Liver (tissue), 9 donors: Measurements from ENCODE around the gene SEZ6L2. TPM values are rescaled to one million over a fixed set of nuclear protein-coding genes. Genes with fewer than 3 reads are reported as not detected.

ENCODE experiments used
- DNase-seq: peaks from one replicate; pipeline ENCODE4 v3.0.0-alpha.2; 2017; ENCODE audit warnings: low spot score
- H3K27ac ChIP-seq, 2 donors: one replicate each; pipeline ENCODE4 v1.7.0; 2013; ENCODE audit warnings: inconsistent platforms in 2 of 2, low read length in 2 of 2, control low read depth in 1 of 2, low read depth in 1 of 2, mild to moderate bottlenecking in 1 of 2
- H3K27me3 ChIP-seq, 4 donors: one replicate each; pipeline versions ENCODE4 v1.6.1 to v1.7.0; 2013; ENCODE audit warnings: low read length in 3 of 4, inconsistent platforms in 1 of 4, mild to moderate bottlenecking in 1 of 4, moderate library complexity in 1 of 4; ENCODE audit not compliant: control insufficient read depth in 4 of 4, insufficient read depth in 4 of 4
- H3K36me3 ChIP-seq, 4 donors: one replicate each; pipeline versions ENCODE4 v1.6.1 to v1.7.0; 2013; ENCODE audit warnings: low read length in 3 of 4, mild to moderate bottlenecking in 3 of 4, low read depth in 1 of 4, moderate library complexity in 1 of 4; ENCODE audit not compliant: control insufficient read depth in 4 of 4, insufficient read depth in 3 of 4
- H3K4me1 ChIP-seq, 4 donors: one replicate each; pipeline versions ENCODE4 v1.6.1 to v1.7.0; 2013; ENCODE audit warnings: low read length in 3 of 4, mild to moderate bottlenecking in 3 of 4, moderate library complexity in 1 of 4; ENCODE audit not compliant: control insufficient read depth in 4 of 4, insufficient read depth in 4 of 4
- H3K4me3 ChIP-seq, 3 donors: one replicate each; pipeline versions ENCODE4 v1.6.1 to v1.7.0; 2013; ENCODE audit warnings: low read length in 3 of 3, control low read depth in 1 of 3, low read depth in 1 of 3, mild to moderate bottlenecking in 1 of 3
- H3K9ac ChIP-seq, 2 donors: one replicate each; pipeline ENCODE4 v1.7.0; 2013; ENCODE audit warnings: low read length in 2 of 2, mild to moderate bottlenecking in 2 of 2, moderate library complexity in 2 of 2, control low read depth in 1 of 2, low read depth in 1 of 2
- H3K9me3 ChIP-seq, 4 donors: one replicate each; pipeline versions ENCODE4 v1.6.1 to v1.7.0; 2013; ENCODE audit warnings: low read length in 3 of 4; ENCODE audit not compliant: control insufficient read depth in 4 of 4
- EGR1 ChIP-seq, 2 donors: IDR thresholded peaks; 2 replicates each; pipeline ENCODE4 v1.6.1; 2016 to 2018; ENCODE audit warnings: antibody characterized with exemption in 2 of 2, low read depth in 2 of 2
- FOXA1 ChIP-seq: IDR thresholded peaks from 2 replicates; pipeline ENCODE4 v1.6.1; 2016; ENCODE audit warnings: antibody characterized with exemption
- FOXA2 ChIP-seq: IDR thresholded peaks from 2 replicates; pipeline ENCODE4 v1.6.1; 2016; ENCODE audit warnings: antibody characterized with exemption
- GABPA ChIP-seq, 2 donors: IDR thresholded peaks in 1 of 2; conservative IDR thresholded peaks in 1 of 2; 2 replicates each; pipeline ENCODE4 v1.6.1; 2016; ENCODE audit warnings: antibody characterized with exemption in 2 of 2, mild to moderate bottlenecking in 1 of 2, moderate library complexity in 1 of 2
- HNF4A ChIP-seq, 2 donors: conservative IDR thresholded peaks; 2 replicates each; pipeline ENCODE4 v1.6.1; 2016; ENCODE audit warnings: antibody characterized with exemption in 2 of 2, mild to moderate bottlenecking in 2 of 2
- HNF4G ChIP-seq: IDR thresholded peaks from 2 replicates; pipeline ENCODE4 v1.6.1; 2016; ENCODE audit warnings: antibody characterized with exemption
- JUND ChIP-seq, 2 donors: IDR thresholded peaks; 2 replicates each; pipeline ENCODE4 v1.6.1; 2016; ENCODE audit warnings: antibody characterized with exemption in 2 of 2
- NR2F2 ChIP-seq: IDR thresholded peaks from 2 replicates; pipeline ENCODE4 v1.6.1; 2016; ENCODE audit warnings: antibody characterized with exemption
- RAD21 ChIP-seq, 2 donors: IDR thresholded peaks; 2 replicates each; pipeline ENCODE4 v1.6.1; 2016; ENCODE audit warnings: antibody characterized with exemption in 2 of 2, mild to moderate bottlenecking in 2 of 2
- RXRA ChIP-seq, 2 donors: IDR thresholded peaks; 2 replicates each; pipeline ENCODE4 v1.6.1; 2017 to 2018; ENCODE audit warnings: antibody characterized with exemption in 2 of 2, mild to moderate bottlenecking in 1 of 2
- SP1 ChIP-seq: IDR thresholded peaks from 2 replicates; pipeline ENCODE4 v1.6.1; 2018; ENCODE audit warnings: antibody characterized with exemption, mild to moderate bottlenecking
- TAF1 ChIP-seq: conservative IDR thresholded peaks from 2 replicates; pipeline ENCODE4 v1.6.1; 2016; ENCODE audit warnings: antibody characterized with exemption, mild to moderate bottlenecking
- YY1 ChIP-seq: IDR thresholded peaks from 2 replicates; pipeline ENCODE4 v1.6.1; 2016; ENCODE audit warnings: antibody characterized with exemption, mild to moderate bottlenecking
- WGBS: extraction: QIAGEN DNeasy Blood & Tissue Kit; methylation state at CpG from one replicate; pipeline ENCODE4 v1.1.7; 2013; 5-methylcytosine and 5-hydroxymethylcytosine counted together
- polyA plus RNA-seq, 2 donors: library from polyadenylated mRNA; stranded (reverse) in 1 of 2; unstranded in 1 of 2; fragments of 200-250 nt in 1 of 2; fragments of >200 nt in 1 of 2; fragmentation: Nextera tagmentation in 1 of 2; extraction: Ambion mirVana in 1 of 2; gene quantifications; one replicate each; pipeline versions ENCODE4 v1.2.1 to v1.2.3, GENCODE V29; 2013 to 2015
- total RNA-seq, 2 donors: library from RNA; depleted of rRNA; stranded (reverse); fragments of >200 nt; gene quantifications; one replicate each; pipeline ENCODE4 v1.2.3, GENCODE V29; 2014
- TF ChIP-seq, protein P1 (sequence below): IDR thresholded peaks from 2 replicates; pipeline ENCODE4 v1.6.1; 2016; ENCODE audit warnings: antibody characterized with exemption
- TF ChIP-seq, protein P2 (sequence below): IDR thresholded peaks from 2 replicates; pipeline ENCODE4 v1.6.1; 2016; ENCODE audit warnings: antibody characterized with exemption
- TF ChIP-seq, protein P3 (sequence below): IDR thresholded peaks from 2 replicates; pipeline ENCODE4 v1.6.1; 2016; ENCODE audit warnings: antibody characterized with exemption, mild to moderate bottlenecking
- donor health status: healthy.
- donor health status: healthy.
- donor health status: healthy.
- donor health status: healthy.
- donor health status: healthy.

Gene SEZ6L2
- total and polyA plus RNA-seq, 4 donors = 0.24 to 0.37 (median 0.30) TPM

DNA sequence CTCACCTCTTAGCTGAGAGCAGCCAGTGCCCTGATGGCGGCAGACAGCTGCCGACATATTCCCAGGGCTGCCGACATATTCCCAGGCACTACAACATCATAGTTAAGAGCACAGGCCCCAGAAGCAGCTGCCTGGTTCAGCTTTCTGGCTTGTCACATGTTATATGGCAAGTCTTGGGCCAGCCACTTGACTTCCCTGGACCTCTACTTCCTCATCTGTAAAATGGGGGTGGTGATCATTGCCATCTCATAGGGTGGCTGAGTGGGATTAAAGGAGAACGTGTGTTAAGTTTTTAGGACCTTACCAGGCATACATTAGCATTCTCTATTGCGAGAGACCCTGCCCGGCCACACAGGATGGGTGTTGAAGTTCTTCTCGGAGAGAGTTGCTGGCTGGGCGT, 55.4 kb downstream of the SEZ6L2 start:
- Histone ChIP-seq H3K36me3 (peaks cover 21 to 65% (median 29%) of the 10 kb centered on the region in 4 donors), H3K4me3 (no peak overlapping the region), H3K9ac (no peak overlapping the region), H3K27me3 (no peaks in the 10 kb centered on the region), H3K27ac (no peak overlapping the region), H3K9me3 (no peaks in the 10 kb centered on the region), H3K4me1 (no peaks in the 10 kb centered on the region)
- TF ChIP-seq JUND (IDR thresholded peaks at IDR 0.05) (no peak), HNF4G (no peak), HNF4A (conservative IDR thresholded peaks at IDR 0.05) (no peak), SP1 (no peak), YY1 (no peak), FOXA1 (no peak), FOXA2 (no peak), GABPA (IDR thresholded peaks at IDR 0.05 in 1 of 2, conservative IDR thresholded peaks at IDR 0.05 in 1 of 2) (no peak), TAF1 (no peak), EGR1 (IDR thresholded peaks at IDR 0.05; ENCODE audit: low read depth in 2 of 2) (no peak), NR2F2 (no peak), RXRA (IDR thresholded peaks at IDR 0.05) (no peak), RAD21 (IDR thresholded peaks at IDR 0.05) (no peak)
- TF ChIP-seq, protein P1, sequence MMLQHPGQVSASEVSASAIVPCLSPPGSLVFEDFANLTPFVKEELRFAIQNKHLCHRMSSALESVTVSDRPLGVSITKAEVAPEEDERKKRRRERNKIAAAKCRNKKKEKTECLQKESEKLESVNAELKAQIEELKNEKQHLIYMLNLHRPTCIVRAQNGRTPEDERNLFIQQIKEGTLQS = no peak
- TF ChIP-seq, protein P2, sequence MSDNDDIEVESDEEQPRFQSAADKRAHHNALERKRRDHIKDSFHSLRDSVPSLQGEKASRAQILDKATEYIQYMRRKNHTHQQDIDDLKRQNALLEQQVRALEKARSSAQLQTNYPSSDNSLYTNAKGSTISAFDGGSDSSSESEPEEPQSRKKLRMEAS = no peak
- TF ChIP-seq, protein P3, sequence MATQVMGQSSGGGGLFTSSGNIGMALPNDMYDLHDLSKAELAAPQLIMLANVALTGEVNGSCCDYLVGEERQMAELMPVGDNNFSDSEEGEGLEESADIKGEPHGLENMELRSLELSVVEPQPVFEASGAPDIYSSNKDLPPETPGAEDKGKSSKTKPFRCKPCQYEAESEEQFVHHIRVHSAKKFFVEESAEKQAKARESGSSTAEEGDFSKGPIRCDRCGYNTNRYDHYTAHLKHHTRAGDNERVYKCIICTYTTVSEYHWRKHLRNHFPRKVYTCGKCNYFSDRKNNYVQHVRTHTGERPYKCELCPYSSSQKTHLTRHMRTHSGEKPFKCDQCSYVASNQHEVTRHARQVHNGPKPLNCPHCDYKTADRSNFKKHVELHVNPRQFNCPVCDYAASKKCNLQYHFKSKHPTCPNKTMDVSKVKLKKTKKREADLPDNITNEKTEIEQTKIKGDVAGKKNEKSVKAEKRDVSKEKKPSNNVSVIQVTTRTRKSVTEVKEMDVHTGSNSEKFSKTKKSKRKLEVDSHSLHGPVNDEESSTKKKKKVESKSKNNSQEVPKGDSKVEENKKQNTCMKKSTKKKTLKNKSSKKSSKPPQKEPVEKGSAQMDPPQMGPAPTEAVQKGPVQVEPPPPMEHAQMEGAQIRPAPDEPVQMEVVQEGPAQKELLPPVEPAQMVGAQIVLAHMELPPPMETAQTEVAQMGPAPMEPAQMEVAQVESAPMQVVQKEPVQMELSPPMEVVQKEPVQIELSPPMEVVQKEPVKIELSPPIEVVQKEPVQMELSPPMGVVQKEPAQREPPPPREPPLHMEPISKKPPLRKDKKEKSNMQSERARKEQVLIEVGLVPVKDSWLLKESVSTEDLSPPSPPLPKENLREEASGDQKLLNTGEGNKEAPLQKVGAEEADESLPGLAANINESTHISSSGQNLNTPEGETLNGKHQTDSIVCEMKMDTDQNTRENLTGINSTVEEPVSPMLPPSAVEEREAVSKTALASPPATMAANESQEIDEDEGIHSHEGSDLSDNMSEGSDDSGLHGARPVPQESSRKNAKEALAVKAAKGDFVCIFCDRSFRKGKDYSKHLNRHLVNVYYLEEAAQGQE = no peak
- WGBS = 95% methylated on average over 8 of the region's 8 CpGs
- DNase-seq = no peak

DNA sequence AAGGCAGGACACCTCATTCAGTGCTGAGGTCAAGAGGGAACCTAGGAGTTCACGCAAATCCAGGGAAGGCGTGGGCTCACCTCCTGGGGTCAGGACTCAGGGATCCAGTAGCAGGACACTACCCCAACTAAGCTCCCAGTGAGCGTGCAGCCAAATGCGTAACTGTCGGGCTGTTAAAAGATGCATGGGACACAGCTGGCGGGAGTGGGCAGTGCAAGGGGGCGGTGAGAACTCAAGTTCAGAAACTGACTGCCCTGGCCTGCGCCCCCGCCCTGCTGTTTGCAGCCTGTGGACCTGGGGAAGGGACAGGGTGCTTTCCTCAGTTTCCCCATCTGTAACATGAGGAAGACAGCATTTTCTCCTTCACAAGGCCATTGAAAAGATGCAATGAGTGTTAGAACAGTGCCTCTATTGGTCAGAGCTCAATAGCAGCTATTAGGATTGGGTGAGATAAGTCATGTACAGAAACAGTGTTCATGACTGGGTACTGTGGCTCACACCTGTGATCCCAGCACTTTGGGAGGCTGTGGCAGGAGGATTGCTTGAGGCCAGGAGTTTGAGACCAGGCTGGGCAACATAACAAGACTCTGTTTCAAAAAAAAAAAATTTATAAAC, 56.5 kb downstream of the SEZ6L2 start:
- Histone ChIP-seq H3K9ac (no peak overlapping the region), H3K27ac (no peak overlapping the region), H3K4me3 (no peak overlapping the region), H3K27me3 (no peaks in the 10 kb centered on the region), H3K4me1 (no peaks in the 10 kb centered on the region), H3K9me3 (no peaks in the 10 kb centered on the region), H3K36me3 (peaks cover 21 to 71% (median 30%) of the 10 kb centered on the region in 4 donors)
- no peak for TF ChIP-seq FOXA1
- TF ChIP-seq TAF1 = no peak
- TF ChIP-seq JUND (IDR thresholded peaks at IDR 0.05) = no peak
- TF ChIP-seq FOXA2 = no peak
- TF ChIP-seq HNF4G = no peak
- 97% methylated on average over 9 of the region's 9 CpGs for WGBS
- DNase-seq = no peak

DNA sequence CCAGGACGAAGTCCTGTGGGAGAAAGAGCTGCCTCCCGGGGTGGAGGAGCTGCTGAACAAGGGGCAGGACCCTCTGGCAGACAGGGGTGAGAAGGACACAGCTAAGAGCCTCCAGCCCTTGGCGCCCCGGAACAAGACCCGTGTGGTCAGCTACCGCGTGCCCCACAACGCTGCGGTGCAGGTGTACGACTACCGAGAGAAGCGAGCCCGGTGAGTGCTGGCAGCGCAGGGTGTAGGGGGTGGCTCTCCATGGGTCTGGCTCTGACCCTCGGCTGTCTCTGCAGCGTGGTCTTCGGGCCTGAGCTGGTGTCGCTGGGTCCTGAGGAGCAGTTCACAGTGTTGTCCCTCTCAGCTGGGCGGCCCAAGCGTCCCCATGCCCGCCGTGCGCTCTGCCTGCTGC, 57.7 kb downstream of the SEZ6L2 start:
- no peak overlapping the region for H3K9ac ChIP-seq
- H3K27ac ChIP-seq = no peak overlapping the region
- no peak overlapping the region for H3K4me3 ChIP-seq
- no peaks in the 10 kb centered on the region for H3K9me3 ChIP-seq
- WGBS = 95% methylated on average over 23 of the region's 23 CpGs
- TF ChIP-seq SP1 (no peak), TAF1 (no peak)
- TF ChIP-seq, protein P3 = no peak
- peaks cover 18 to 70% (median 23%) of the 10 kb centered on the region in 4 donors for H3K36me3 ChIP-seq
- DNase-seq = no peak
- no peaks in the 10 kb centered on the region for H3K4me1 ChIP-seq
- H3K27me3 ChIP-seq = no peaks in the 10 kb centered on the region
